ENCODE measurements around the gene SEMA4C.

- TF ChIP-seq CTCF (IDR thresholded peaks at IDR 0.05) (no peak), POLR2A (IDR thresholded peaks at IDR 0.05) (no peak), POLR2AphosphoS5 (IDR thresholded peaks at IDR 0.05) (no peak), EP300 (IDR thresholded peaks at IDR 0.05; ENCODE audit: low read depth) (no peak)
These were observed 52.0 kb downstream of the SEMA4C start for GRCh38 chr2:96817882-96818281.

Data from transverse colon (tissue), 4 donors.